GM12873 (cell line): ENCODE results near the gene MRPS23.

Experiments
- CTCF ChIP-seq: IDR thresholded peaks from 2 replicates; pipeline ENCODE4 v1.5.1; 2012; ENCODE audit warnings: low read depth, mild to moderate bottlenecking, moderate library complexity, low read length, control low read depth; ENCODE audit not compliant: insufficient read depth; ENCODE audit errors: missing control alignments

Gene MRPS23

GRCh38 chr17:57871863-57872262, 22.0 kb upstream of the MRPS23 start:
- no peak for TF ChIP-seq CTCF

- TF ChIP-seq CTCF = no peak
Measured at GRCh38 chr17:57871155-57871554, 21.3 kb upstream of the MRPS23 start.

GRCh38 chr17:57870283-57870635, 20.4 kb upstream of the MRPS23 start:
- no peak for TF ChIP-seq CTCF

DNA sequence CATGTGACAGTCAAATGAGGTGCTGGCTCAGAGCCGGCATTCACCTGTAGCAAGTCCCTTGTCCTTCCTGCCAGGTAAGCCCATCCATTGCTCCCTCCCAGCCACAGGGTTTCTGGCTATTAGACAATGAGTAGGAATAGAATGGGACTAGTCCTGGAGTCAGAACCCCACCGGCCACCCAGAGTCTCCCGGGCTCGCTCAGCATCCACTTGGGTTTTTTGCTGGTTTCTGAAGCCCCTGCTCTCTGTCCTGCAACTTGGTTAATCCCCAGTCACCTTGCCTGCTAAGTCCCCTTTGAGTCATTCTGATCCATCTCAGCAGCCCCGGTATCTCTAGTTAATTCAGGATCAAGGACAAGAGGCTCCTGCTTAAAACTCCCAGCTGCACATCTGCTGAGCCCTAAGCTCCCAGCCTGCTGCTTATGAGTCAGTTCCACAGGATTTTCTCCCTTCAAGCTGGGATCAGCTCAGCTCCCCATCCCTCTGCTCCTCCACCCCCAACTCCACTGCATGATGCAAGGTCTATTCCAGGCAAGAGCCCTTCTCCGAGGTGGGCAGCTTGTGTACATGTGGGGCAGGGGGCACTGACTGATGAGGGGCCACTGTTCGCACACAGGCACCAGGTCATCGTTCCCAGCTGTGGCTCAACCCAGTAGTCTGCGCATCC, 19.9 kb upstream of the MRPS23 start:
- no peak for TF ChIP-seq CTCF

GRCh38 chr17:57868910-57869616, 19.2 kb upstream of the MRPS23 start:
- no peak for TF ChIP-seq CTCF

GRCh38 chr17:57868007-57868909, 18.4 kb upstream of the MRPS23 start:
- TF ChIP-seq CTCF = peak; percentile 63

GRCh38 chr17:57867126-57867525, 17.3 kb upstream of the MRPS23 start:
- TF ChIP-seq CTCF = no peak
